GM19463 (cell line): ENCODE data around the gene ZIC1.

Experiments
- ATAC-seq: cut with Tn5 transposase; IDR thresholded peaks from one replicate; pipeline ENCODE4 v1.9.1; 2021; ENCODE audit warnings: mild to moderate bottlenecking, moderate library complexity; ENCODE audit not compliant: unreplicated experiment

Gene ZIC1

GRCh38 chr3:147379651-147380050 lies 29.5 kb upstream of the ZIC1 start:
- ATAC-seq, result no peak

- ATAC-seq, result no peak
These were observed 28.7 kb upstream of the ZIC1 start for GRCh38 chr3:147380387-147380951.

- ATAC-seq, result no peak
These were observed 28.2 kb upstream of the ZIC1 start for GRCh38 chr3:147380977-147381376.

- no peak for ATAC-seq
These were observed 27.6 kb upstream of the ZIC1 start for GRCh38 chr3:147381596-147381995.

- ATAC-seq, result no peak
These were observed 25.5 kb upstream of the ZIC1 start for GRCh38 chr3:147383617-147384016.

- ATAC-seq, result no peak
These were observed 24.7 kb upstream of the ZIC1 start for GRCh38 chr3:147384210-147385058.

GRCh38 chr3:147385059-147386012 lies 23.8 kb upstream of the ZIC1 start:
- no peak for ATAC-seq

- ATAC-seq, result no peak
These were observed 21.8 kb upstream of the ZIC1 start for GRCh38 chr3:147387291-147387884.

GRCh38 chr3:147387885-147388699 lies 21.1 kb upstream of the ZIC1 start:
- no peak for ATAC-seq

GRCh38 chr3:147388700-147389580 lies 20.2 kb upstream of the ZIC1 start:
- no peak for ATAC-seq

GRCh38 chr3:147389717-147390116 lies 19.4 kb upstream of the ZIC1 start:
- no peak for ATAC-seq

- ATAC-seq, result no peak
These were observed 18.3 kb upstream of the ZIC1 start for GRCh38 chr3:147390589-147391569.

- no peak for ATAC-seq
These were observed 17.2 kb upstream of the ZIC1 start for GRCh38 chr3:147391781-147392624.

GRCh38 chr3:147392625-147392946 lies 16.6 kb upstream of the ZIC1 start:
- no peak for ATAC-seq

GRCh38 chr3:147393261-147393942 lies 15.8 kb upstream of the ZIC1 start:
- no peak for ATAC-seq

GRCh38 chr3:147393943-147394883 lies 15.0 kb upstream of the ZIC1 start:
- no peak for ATAC-seq
